ENCODE results near the gene SEC24D.

Gene SEC24D

GRCh38 chr4:118849867-118850487, 14.1 kb upstream of the SEC24D start:
- ChIA-PET CTCF (interaction anchor here (0.7 to 1.2 kb wide), 2 partner anchors 14 to 15 kb away, joined by 4 to 5 read pairs; partner anchors contain the start of gene SEC24D), POLR2A (interaction anchor here (1.6 kb wide), 1 partner anchor 14 kb away, joined by 3 read pairs; the partner anchor contains the start of gene SEC24D)
- no peak for TF ChIP-seq ZFP3 (tag by site-specific recombination; IDR thresholded peaks at IDR 0.05; ENCODE audit: low read depth)
- no peak for TF ChIP-seq ZNF19 (tag by site-specific recombination; IDR thresholded peaks at IDR 0.05; ENCODE audit: low read depth)
- TF ChIP-seq RBAK (tag by site-specific recombination; IDR thresholded peaks at IDR 0.05): no peak
- TF ChIP-seq CTCF (tag by site-specific recombination; IDR thresholded peaks at IDR 0.05): no peak
- TF ChIP-seq ZNF112 (tag by site-specific recombination; IDR thresholded peaks at IDR 0.05): no peak
- TF ChIP-seq ZSCAN5A (tag by site-specific recombination; IDR thresholded peaks at IDR 0.05): no peak
- no peak for TF ChIP-seq ZNF24 (tag by site-specific recombination; IDR thresholded peaks at IDR 0.05)
- no peak for TF ChIP-seq ZNF391 (tag by site-specific recombination; IDR thresholded peaks at IDR 0.05; ENCODE audit: borderline replicate concordance, low read depth)
- no peak for TF ChIP-seq ZNF555 (tag by site-specific recombination; conservative IDR thresholded peaks at IDR 0.05)
- no peak for TF ChIP-seq ZNF513 (tag by site-specific recombination; IDR thresholded peaks at IDR 0.05)
- TF ChIP-seq ZNF266 (tag by site-specific recombination; IDR thresholded peaks at IDR 0.05; ENCODE audit: low read depth): no peak
- TF ChIP-seq ZNF214 (tag by site-specific recombination; IDR thresholded peaks at IDR 0.05; ENCODE audit: borderline replicate concordance): no peak
- no peak for TF ChIP-seq ZNF155 (tag by site-specific recombination; IDR thresholded peaks at IDR 0.05)
- no peak for TF ChIP-seq ZNF202 (tag by site-specific recombination; IDR thresholded peaks at IDR 0.05; ENCODE audit: borderline replicate concordance)
- H3K9me3 ChIP-seq (ENCODE audit: control insufficient read depth, insufficient read depth, low read depth, low read length): no peaks in the 10 kb centered on the region
- no peaks in the 10 kb centered on the region; the same call in 1 of the 2 replicates for H3K4me1 ChIP-seq (ENCODE audit: control insufficient read depth, insufficient read depth, low read length)
- H3K36me3 ChIP-seq (ENCODE audit: control insufficient read depth in 2 of 2, insufficient read depth in 1 of 2, low read length in 2 of 2): no peaks in the 10 kb centered on the region
- no peak overlapping the region for H3K27ac ChIP-seq (ENCODE audit: extremely low read depth, low read depth, low read length)
- H3K4me3 ChIP-seq (ENCODE audit: low read depth, low read length): no peak overlapping the region

GRCh38 chr4:118848901-118849300, 13.0 kb upstream of the SEC24D start:
- Histone ChIP-seq H3K9me3 (ENCODE audit: control insufficient read depth, insufficient read depth, low read depth, low read length) (no peaks in the 10 kb centered on the region), H3K36me3 (ENCODE audit: control insufficient read depth in 2 of 2, insufficient read depth in 1 of 2, low read length in 2 of 2) (no peaks in the 10 kb centered on the region), H3K4me3 (ENCODE audit: low read depth, low read length) (no peak overlapping the region), H3K27ac (ENCODE audit: extremely low read depth, low read depth, low read length) (no peak overlapping the region), H3K4me1 (ENCODE audit: control insufficient read depth, insufficient read depth, low read length) (no peaks in the 10 kb centered on the region; the same call in 1 of the 2 replicates)
- ChIA-PET POLR2A (no interaction called here), CTCF (no interaction called here)
- TF ChIP-seq ZNF398 (tag by site-specific recombination; IDR thresholded peaks at IDR 0.05) (no peak), ZNF292 (tag by site-specific recombination; IDR thresholded peaks at IDR 0.05; ENCODE audit: borderline replicate concordance, low read depth) (no peak), SCRT1 (tag by site-specific recombination; IDR thresholded peaks at IDR 0.05; ENCODE audit: borderline replicate concordance) (no peak), ZNF707 (tag by site-specific recombination; IDR thresholded peaks at IDR 0.05) (no peak), ZNF214 (tag by site-specific recombination; IDR thresholded peaks at IDR 0.05; ENCODE audit: borderline replicate concordance) (no peak), ZBTB49 (tag by site-specific recombination; IDR thresholded peaks at IDR 0.05; ENCODE audit: low read depth) (no peak), ZNF670 (tag by site-specific recombination; IDR thresholded peaks at IDR 0.05; ENCODE audit: low read depth) (no peak), ZNF10 (tag by site-specific recombination; IDR thresholded peaks at IDR 0.05) (no peak), ZBTB8A (tag by site-specific recombination; IDR thresholded peaks at IDR 0.05) (no peak)

Data from HEK293 (cell line).